Measurements from ENCODE around the gene SLFNL1. TPM values are rescaled to one million over a fixed set of nuclear protein-coding genes. Genes with fewer than 3 reads are reported as not detected.

The SLFNL1 gene
- total RNA-seq, 4 donors from 2014 or later, result 0.42 to 0.97 (median 0.60) TPM; not detected in 1

- Histone ChIP-seq H3K27me3 (no peaks in the 10 kb centered on the region), H3K9me3 (no peaks in the 10 kb centered on the region), H3K4me1 (no peaks in the 10 kb centered on the region), H3K36me3 (peaks cover 48% of the 10 kb centered on the region), H3K27ac (no peak overlapping the region), H3K4me3 (no peak overlapping the region)
- WGBS, result 93% methylated on average over 3 of the region's 3 CpGs
- no peak for DNase-seq (ENCODE audit: low spot score in 2 of 2)
- TF ChIP-seq, protein P1, sequence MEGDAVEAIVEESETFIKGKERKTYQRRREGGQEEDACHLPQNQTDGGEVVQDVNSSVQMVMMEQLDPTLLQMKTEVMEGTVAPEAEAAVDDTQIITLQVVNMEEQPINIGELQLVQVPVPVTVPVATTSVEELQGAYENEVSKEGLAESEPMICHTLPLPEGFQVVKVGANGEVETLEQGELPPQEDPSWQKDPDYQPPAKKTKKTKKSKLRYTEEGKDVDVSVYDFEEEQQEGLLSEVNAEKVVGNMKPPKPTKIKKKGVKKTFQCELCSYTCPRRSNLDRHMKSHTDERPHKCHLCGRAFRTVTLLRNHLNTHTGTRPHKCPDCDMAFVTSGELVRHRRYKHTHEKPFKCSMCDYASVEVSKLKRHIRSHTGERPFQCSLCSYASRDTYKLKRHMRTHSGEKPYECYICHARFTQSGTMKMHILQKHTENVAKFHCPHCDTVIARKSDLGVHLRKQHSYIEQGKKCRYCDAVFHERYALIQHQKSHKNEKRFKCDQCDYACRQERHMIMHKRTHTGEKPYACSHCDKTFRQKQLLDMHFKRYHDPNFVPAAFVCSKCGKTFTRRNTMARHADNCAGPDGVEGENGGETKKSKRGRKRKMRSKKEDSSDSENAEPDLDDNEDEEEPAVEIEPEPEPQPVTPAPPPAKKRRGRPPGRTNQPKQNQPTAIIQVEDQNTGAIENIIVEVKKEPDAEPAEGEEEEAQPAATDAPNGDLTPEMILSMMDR (IDR thresholded peaks at IDR 0.05), result no peak
- no peak for TF ChIP-seq EP300 (IDR thresholded peaks at IDR 0.05)
These were observed 15.8 kb upstream of the SLFNL1 start for GRCh38 chr1:41037116-41037903.

DNA sequence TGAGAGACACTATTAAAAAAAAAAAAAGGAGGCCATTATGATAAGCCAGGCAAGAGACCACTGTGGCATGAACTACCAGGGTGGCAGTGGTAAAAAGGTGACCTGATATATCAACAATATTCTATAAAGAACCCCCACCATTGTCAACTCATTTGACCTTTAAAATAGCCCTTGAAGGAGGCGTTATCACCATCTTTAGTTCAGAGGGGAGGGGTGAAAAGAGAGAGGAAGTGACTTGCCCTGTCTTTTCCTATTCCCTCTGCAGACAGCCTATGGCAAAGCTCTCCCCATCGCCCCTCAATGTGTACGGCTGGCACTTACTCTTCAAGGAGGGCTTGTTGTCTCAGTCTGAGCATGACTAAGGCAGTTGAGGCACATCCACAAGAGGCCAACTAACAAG is 11.7 kb upstream of the SLFNL1 start:
- TF ChIP-seq EP300 (IDR thresholded peaks at IDR 0.05), result no peak
- no peak for TF ChIP-seq POLR2AphosphoS5 (IDR thresholded peaks at IDR 0.05)
- TF ChIP-seq POLR2A (IDR thresholded peaks at IDR 0.05), result no peak
- TF ChIP-seq, protein P1 (IDR thresholded peaks at IDR 0.05), result no peak
- Histone ChIP-seq H3K36me3 (peaks cover 71% of the 10 kb centered on the region), H3K27me3 (no peaks in the 10 kb centered on the region), H3K9me3 (no peaks in the 10 kb centered on the region), H3K27ac (no peak overlapping the region), H3K4me3 (no peak overlapping the region), H3K4me1 (no peaks in the 10 kb centered on the region)
- 94% methylated on average over 3 of the region's 3 CpGs for WGBS
- no peak for DNase-seq (ENCODE audit: low spot score in 2 of 2)

- H3K27ac ChIP-seq, result no peak overlapping the region
- 66% methylated on average over 2 of the region's 2 CpGs for WGBS
- H3K4me1 ChIP-seq, result no peaks in the 10 kb centered on the region
- no peaks in the 10 kb centered on the region for H3K27me3 ChIP-seq
- H3K36me3 ChIP-seq, result peaks cover 76% of the 10 kb centered on the region
- DNase-seq (ENCODE audit: low spot score in 2 of 2), result no peak
- TF ChIP-seq POLR2A (IDR thresholded peaks at IDR 0.05) (no peak), EP300 (IDR thresholded peaks at IDR 0.05) (no peak)
- no peak overlapping the region for H3K4me3 ChIP-seq
- H3K9me3 ChIP-seq, result no peaks in the 10 kb centered on the region
These were observed 10.6 kb upstream of the SLFNL1 start for GRCh38 chr1:41032147-41032546.

- TF ChIP-seq EP300 (IDR thresholded peaks at IDR 0.05) (no peak), POLR2A (IDR thresholded peaks at IDR 0.05) (no peak), POLR2AphosphoS5 (IDR thresholded peaks at IDR 0.05) (no peak)
- TF ChIP-seq, protein P1 (IDR thresholded peaks at IDR 0.05), result no peak
- DNase-seq (ENCODE audit: low spot score in 2 of 2), result no peak
- no peaks in the 10 kb centered on the region for H3K4me1 ChIP-seq
- peaks cover 72% of the 10 kb centered on the region for H3K36me3 ChIP-seq
- H3K27me3 ChIP-seq, result no peaks in the 10 kb centered on the region
- H3K27ac ChIP-seq, result no peak overlapping the region
- no peak overlapping the region for H3K4me3 ChIP-seq
- no peaks in the 10 kb centered on the region for H3K9me3 ChIP-seq
- 95% methylated on average over 8 of the region's 8 CpGs for WGBS
These were observed 9.5 kb upstream of the SLFNL1 start for GRCh38 chr1:41030872-41031616.

- H3K36me3 ChIP-seq, result peaks cover 62% of the 10 kb centered on the region
- DNase-seq (ENCODE audit: low spot score in 2 of 2), result no peak
- H3K4me3 ChIP-seq, result no peak overlapping the region
- no peaks in the 10 kb centered on the region for H3K27me3 ChIP-seq
- no peak overlapping the region for H3K27ac ChIP-seq
- H3K9me3 ChIP-seq, result no peaks in the 10 kb centered on the region
- WGBS, result 95% methylated on average over 9 of the region's 10 CpGs
- TF ChIP-seq EP300 (IDR thresholded peaks at IDR 0.05) (no peak), POLR2A (IDR thresholded peaks at IDR 0.05) (no peak), POLR2AphosphoS5 (IDR thresholded peaks at IDR 0.05) (no peak)
- TF ChIP-seq, protein P1 (IDR thresholded peaks at IDR 0.05), result no peak
- H3K4me1 ChIP-seq, result no peaks in the 10 kb centered on the region
These were observed 6.6 kb upstream of the SLFNL1 start for GRCh38 chr1:41028034-41028642.

Measured in suprapubic skin (tissue), 4 donors.